ENCODE data around the gene KLRC4.

GRCh38 chr12:10398168-10398567 lies 11.4 kb downstream of the KLRC4 start:
- TF ChIP-seq CTCF (IDR thresholded peaks at IDR 0.05) (no peak), POLR2A (IDR thresholded peaks at IDR 0.05) (no peak), POLR2AphosphoS5 (IDR thresholded peaks at IDR 0.05) (no peak)

All from prostate gland (tissue), 2 donors.